OCI-LY3 (cell line): ENCODE results near the gene CYP2C8.
"Not testable (repeated sequence)": the region's sequence is repeated elsewhere in the genome, so short reads cannot be mapped to it uniquely, and the experiment has no call there.

Experiments used
- H2AFZ ChIP-seq: fragments of 200-600, 300-600 bp; shearing (Covaris generic); 2 replicates; pipeline ENCODE4 v1.6.0; 2014; ENCODE audit warnings: antibody characterized with exemption, low read depth, low read length
- H3K27ac ChIP-seq: fragments of 200-600, 300-600 bp; sonication (generic); 2 replicates; pipeline ENCODE4 v1.5.1; 2014; ENCODE audit warnings: mild to moderate bottlenecking, low read length, moderate library complexity, mixed read lengths
- H3K27me3 ChIP-seq: fragments of 200-600, 300-600 bp; sonication (generic); 2 replicates; pipeline ENCODE4 v1.6.1; 2014; ENCODE audit warnings: low read depth, low read length, mixed read lengths
- H3K36me3 ChIP-seq: fragments of 200-600, 300-600 bp; sonication (generic); replicated peaks from 2 replicates; pipeline ENCODE3; 2014; ENCODE audit warnings: low read depth, low read length, mixed read lengths
- H3K4me1 ChIP-seq: fragments of 300-600, 200-600 bp; sonication (generic); 2 replicates; pipeline ENCODE4 v1.6.1; 2014; ENCODE audit warnings: low read length, mixed read lengths
- H3K4me2 ChIP-seq: fragments of 200-600, 300-600 bp; sonication (generic); 2 replicates; pipeline ENCODE4 v1.6.1; 2014; ENCODE audit warnings: low read length, mixed read lengths
- H3K4me3 ChIP-seq: fragments of 300-600, 200-600 bp; sonication (generic); 2 replicates; pipeline ENCODE4 v1.5.1; 2014; ENCODE audit warnings: antibody characterized with exemption, mild to moderate bottlenecking, low read length, moderate library complexity
- H3K79me2 ChIP-seq: fragments of 300-600, 200-600 bp; shearing (Covaris generic); 2 replicates; pipeline ENCODE4 v1.6.1; 2014; ENCODE audit warnings: mild to moderate bottlenecking, low read length, mixed read lengths
- H3K9ac ChIP-seq: fragments of 300-600, 200-600 bp; shearing (Covaris generic); 2 replicates; pipeline ENCODE4 v1.6.0; 2014; ENCODE audit warnings: mild to moderate bottlenecking, low read length, moderate library complexity
- H3K9me3 ChIP-seq: fragments of 200-600, 300-600 bp; shearing (Covaris generic); 2 replicates; pipeline ENCODE4 v1.6.1; 2014; ENCODE audit warnings: low read length, mixed read lengths; ENCODE audit not compliant: insufficient read depth
- H4K20me1 ChIP-seq: fragments of 200-600, 300-600 bp; sonication (generic); 2 replicates; pipeline ENCODE4 v1.6.1; 2016; ENCODE audit warnings: low read length, mixed read lengths; ENCODE audit not compliant: insufficient read depth
- CTCF ChIP-seq: fragments of 200-600, 300-600 bp; sonication (generic); IDR thresholded peaks from 2 replicates; pipeline ENCODE4 v1.5.1; 2014; ENCODE audit warnings: antibody characterized with exemption, low read length, low read depth
- EZH2phosphoT487 ChIP-seq: fragments of 200-600 bp; shearing (Covaris generic); IDR thresholded peaks from 2 replicates; pipeline ENCODE4 v1.6.1; 2018; ENCODE audit warnings: antibody characterized with exemption, mixed run types, low read depth

Gene CYP2C8

GRCh38 chr10:95069286-95069685 is at the start of gene CYP2C8:
Gene CYP2C8, minus strand, starts transcription at chr10:95069497. Its CDS starts 95 bp downstream, at chr10:95069402.
- H3K27me3 ChIP-seq, result peaks cover 4% of the 10 kb centered on the region; the same call in 1 of the 2 replicates
- no peak within 1 kb of the TSS for H3K4me3 ChIP-seq
- no peak within 1 kb of the TSS for H3K9ac ChIP-seq

DNA sequence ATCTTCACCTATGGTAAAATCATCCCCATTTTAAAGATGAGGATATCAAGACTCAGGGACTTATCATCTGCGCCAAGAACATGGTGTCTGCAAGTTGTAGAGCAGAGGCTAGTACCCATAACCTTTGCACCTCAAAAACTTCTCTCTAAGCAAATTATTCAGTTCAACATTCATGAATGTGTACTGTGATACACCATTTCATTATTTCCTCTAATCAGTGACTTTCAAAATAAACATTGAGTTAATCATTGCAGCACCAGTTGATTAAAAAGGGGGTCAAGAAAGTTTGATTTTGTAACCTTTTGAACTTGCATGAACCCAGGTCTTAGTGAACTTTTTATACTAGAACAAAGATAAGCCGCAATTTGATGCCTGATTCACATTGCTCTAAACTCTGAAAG is 47.6 kb upstream of the CYP2C8 start:
- Histone ChIP-seq H3K36me3 (no peaks in the 10 kb centered on the region), H3K9ac (no peak overlapping the region), H3K27ac (no peak overlapping the region), H2AFZ (no peak overlapping the region), H3K4me2 (no peak overlapping the region), H3K4me3 (no peak overlapping the region), H3K27me3 (no peaks in the 10 kb centered on the region), H3K79me2 (no peaks in the 10 kb centered on the region), H3K9me3 (no peaks in the 10 kb centered on the region), H3K4me1 (no peaks in the 10 kb centered on the region), H4K20me1 (no peaks in the 10 kb centered on the region)
- no peak for TF ChIP-seq CTCF

More at GRCh38 chr10:95069286-95069685, at the start of gene CYP2C8:
- no peaks in the 10 kb centered on the region for H3K79me2 ChIP-seq
- TF ChIP-seq CTCF, result no peak
- TF ChIP-seq EZH2phosphoT487, result no peak
- H3K36me3 ChIP-seq, result no peaks in the 10 kb centered on the region
- no peaks in the 10 kb centered on the region for H4K20me1 ChIP-seq
- no peaks in the 10 kb centered on the region for H3K4me1 ChIP-seq
- H3K4me2 ChIP-seq, result no peak within 1 kb of the TSS
- no peaks in the 10 kb centered on the region for H3K9me3 ChIP-seq
- no peak within 1 kb of the TSS for H2AFZ ChIP-seq
- no peak within 1 kb of the TSS for H3K27ac ChIP-seq

GRCh38 chr10:95110823-95111222 is 41.5 kb upstream of the CYP2C8 start:
- H3K27ac ChIP-seq, H3K27me3 ChIP-seq, H4K20me1 ChIP-seq, H2AFZ ChIP-seq, H3K9ac ChIP-seq, H3K4me1 ChIP-seq, H3K4me2 ChIP-seq, H3K4me3 ChIP-seq, H3K79me2 ChIP-seq, H3K9me3 ChIP-seq, H3K36me3 ChIP-seq: not testable (repeated sequence)

GRCh38 chr10:95097805-95098204 is 28.5 kb upstream of the CYP2C8 start:
- no peak overlapping the region for H3K27ac ChIP-seq
- H3K4me1 ChIP-seq, result no peaks in the 10 kb centered on the region
- H3K4me2 ChIP-seq, result no peak overlapping the region
- H4K20me1 ChIP-seq, result no peaks in the 10 kb centered on the region
- H3K79me2 ChIP-seq, result no peaks in the 10 kb centered on the region
- H3K9ac ChIP-seq, result no peak overlapping the region
- no peak overlapping the region for H3K4me3 ChIP-seq
- H3K9me3 ChIP-seq, result no peaks in the 10 kb centered on the region
- H2AFZ ChIP-seq, result no peak overlapping the region
- no peak for TF ChIP-seq EZH2phosphoT487
- no peak for TF ChIP-seq CTCF
- H3K36me3 ChIP-seq, result no peaks in the 10 kb centered on the region
- no peaks in the 10 kb centered on the region for H3K27me3 ChIP-seq

- TF ChIP-seq EZH2phosphoT487 (no peak), CTCF (no peak)
- Histone ChIP-seq H3K9me3 (no peaks in the 10 kb centered on the region), H2AFZ (no peak overlapping the region), H3K4me3 (no peak overlapping the region), H3K27me3 (no peaks in the 10 kb centered on the region), H3K4me2 (no peak overlapping the region), H3K4me1 (no peaks in the 10 kb centered on the region), H4K20me1 (no peaks in the 10 kb centered on the region), H3K79me2 (no peaks in the 10 kb centered on the region), H3K27ac (no peak overlapping the region), H3K9ac (no peak overlapping the region), H3K36me3 (no peaks in the 10 kb centered on the region)
Measured at GRCh38 chr10:95096143-95096542, 26.8 kb upstream of the CYP2C8 start.

GRCh38 chr10:95079626-95080025 is 10.3 kb upstream of the CYP2C8 start:
- not testable (repeated sequence) for H2AFZ ChIP-seq, H3K4me2 ChIP-seq, H3K4me1 ChIP-seq, H3K27me3 ChIP-seq, H4K20me1 ChIP-seq, H3K9ac ChIP-seq, H3K27ac ChIP-seq, H3K36me3 ChIP-seq, H3K9me3 ChIP-seq, H3K4me3 ChIP-seq, H3K79me2 ChIP-seq
